ENCODE results near the gene C1orf53. TPM values are rescaled to one million over a fixed set of nuclear protein-coding genes. Genes with fewer than 3 reads are reported as not detected.

The C1orf53 gene
- total RNA-seq, 1 experiment from 2014 or later: 7.2 TPM

GRCh38 chr1:197921235-197922069 is 19.0 kb downstream of the C1orf53 start:
- Histone ChIP-seq H3K36me3 (ENCODE audit: control insufficient read depth, insufficient read depth, low read length) (no peaks in the 10 kb centered on the region), H3K4me3 (ENCODE audit: low read depth in 2 of 2, low read length in 2 of 2) (no peak overlapping the region), H3K9me3 (ENCODE audit: control insufficient read depth, insufficient read depth, low read depth, low read length) (no peaks in the 10 kb centered on the region), H3K4me1 (ENCODE audit: control insufficient read depth, insufficient read depth, low read length) (peaks cover 8% of the 10 kb centered on the region), H3K27me3 (ENCODE audit: control insufficient read depth, insufficient read depth, low read length) (peaks cover 22% of the 10 kb centered on the region), H3K27ac (ENCODE audit: low read length) (no peak overlapping the region)
- ChIA-PET CTCF (interaction anchor here (1.0 kb wide), 1 partner anchor 306 kb away, joined by 3 read pairs; no protein-coding TSS in a partner anchor), POLR2A (no interaction called here)
- in situ Hi-C loops (cut with HindIII; ENCODE audit: low pct_unique_long_range_greater_than_20kb, low sequenced_read_pairs) (no loop called here), intact Hi-C loops (cut with micrococcal nuclease; ENCODE audit: unreplicated experiment) (loop anchor here (5.0 to 10.0 kb wide), 3 partner anchors 304 to 543 kb away; no protein-coding TSS in a partner anchor)
- DNase-seq (ENCODE audit: low read depth, low spot score) (no peak), ATAC-seq (no peak)
- no peak for TF ChIP-seq TCF7L2 (IDR thresholded peaks at IDR 0.05; ENCODE audit: low read depth, low read length)
- TF ChIP-seq SIN3A (IDR thresholded peaks at IDR 0.05; ENCODE audit: borderline replicate concordance, insufficient read depth, low read depth, low read length): no peak
- TF ChIP-seq REST (IDR thresholded peaks at IDR 0.05; ENCODE audit: insufficient read depth in 1 of 2, low read depth in 2 of 2, low read length in 1 of 2): no peak
- TF ChIP-seq CTCF (IDR thresholded peaks at IDR 0.05): no peak
- TF ChIP-seq POLR2AphosphoS5 (IDR thresholded peaks at IDR 0.05; ENCODE audit: low read depth, low read length): no peak
- BruUV-seq (replicated peaks): no TSS peak

- ATAC-seq: no peak
- ChIA-PET CTCF (interaction anchor here (1.0 kb wide), 1 partner anchor 307 kb away, joined by 3 read pairs; no protein-coding TSS in a partner anchor), POLR2A (no interaction called here)
- no TSS peak for BruUV-seq (replicated peaks)
- TF ChIP-seq REST (IDR thresholded peaks at IDR 0.05; ENCODE audit: insufficient read depth in 1 of 2, low read depth in 2 of 2, low read length in 1 of 2) (no peak), SIN3A (IDR thresholded peaks at IDR 0.05; ENCODE audit: borderline replicate concordance, insufficient read depth, low read depth, low read length) (no peak), CTCF (IDR thresholded peaks at IDR 0.05) (no peak), POLR2AphosphoS5 (IDR thresholded peaks at IDR 0.05; ENCODE audit: low read depth, low read length) (no peak), TCF7L2 (IDR thresholded peaks at IDR 0.05; ENCODE audit: low read depth, low read length) (no peak)
- DNase-seq (ENCODE audit: low read depth, low spot score): no peak
- Histone ChIP-seq H3K36me3 (ENCODE audit: control insufficient read depth, insufficient read depth, low read length) (no peaks in the 10 kb centered on the region), H3K4me3 (ENCODE audit: low read depth in 2 of 2, low read length in 2 of 2) (no peak overlapping the region), H3K4me1 (ENCODE audit: control insufficient read depth, insufficient read depth, low read length) (peaks cover 3% of the 10 kb centered on the region), H3K9me3 (ENCODE audit: control insufficient read depth, insufficient read depth, low read depth, low read length) (no peaks in the 10 kb centered on the region), H3K27ac (ENCODE audit: low read length) (no peak overlapping the region), H3K27me3 (ENCODE audit: control insufficient read depth, insufficient read depth, low read length) (peaks cover 16% of the 10 kb centered on the region)
- intact Hi-C loops (cut with micrococcal nuclease; ENCODE audit: unreplicated experiment): loop anchor here (5.0 to 10.0 kb wide), 3 partner anchors 305 to 543 kb away; no protein-coding TSS in a partner anchor
- in situ Hi-C loops (cut with HindIII; ENCODE audit: low pct_unique_long_range_greater_than_20kb, low sequenced_read_pairs): no loop called here
These were observed 19.6 kb downstream of the C1orf53 start for GRCh38 chr1:197922070-197922390.
